ENCODE results near the gene MOV10L1. TPM values are rescaled to one million over a fixed set of nuclear protein-coding genes. Genes with fewer than 3 reads are reported as not detected.

MOV10L1 gene
- total and polyA plus RNA-seq, 2 donors (not counting 1 experiment from before 2014, with no cell fraction given): 0.03 to 0.83 TPM

GRCh38 chr22:50177537-50178470, 88.0 kb downstream of the MOV10L1 start:
- no peak overlapping the region for H3K27ac ChIP-seq (ENCODE audit: insufficient read depth, low read length)
- peaks cover 3% of the 10 kb centered on the region for H3K27me3 ChIP-seq (ENCODE audit: control insufficient read depth, insufficient read depth, low read length)
- H3K36me3 ChIP-seq (ENCODE audit: control insufficient read depth, insufficient read depth, low read length): no peaks in the 10 kb centered on the region
- no peak overlapping the region for H3K9ac ChIP-seq (ENCODE audit: insufficient read depth, low read length)
- no peaks in the 10 kb centered on the region for H4K20me1 ChIP-seq (ENCODE audit: control insufficient read depth, extremely low read depth, insufficient read depth, low read length)
- no peaks in the 10 kb centered on the region for H3K4me1 ChIP-seq (ENCODE audit: control insufficient read depth, extremely low read depth, insufficient read depth, low read length)
- no peaks in the 10 kb centered on the region for H3K9me3 ChIP-seq (ENCODE audit: control insufficient read depth, insufficient read depth, low read depth, low read length)
- no peak overlapping the region for H3K4me3 ChIP-seq (replicated peaks in 1 of 4; ENCODE audit: control extremely low read depth in 1 of 4, insufficient read depth in 1 of 4, low read depth in 3 of 4, low read length in 4 of 4)
- TF ChIP-seq CTCF (conservative IDR thresholded peaks at IDR 0.05 in 1 of 2, IDR thresholded peaks at IDR 0.05 in 1 of 2; ENCODE audit: low read depth in 1 of 2, low read length in 2 of 2) (no peak), EZH2 (IDR thresholded peaks at IDR 0.05; ENCODE audit: low read length, missing control alignments) (no peak)
- no peaks in the 10 kb centered on the region for H3K79me2 ChIP-seq (ENCODE audit: control insufficient read depth, insufficient read depth, low read length)
- H3K4me2 ChIP-seq (ENCODE audit: extremely low read depth, insufficient read depth, low read length): no peak overlapping the region
- H2AFZ ChIP-seq (ENCODE audit: low read length): no peak overlapping the region
- DNase-seq (ENCODE audit: low read depth in 2 of 2): no peak

GRCh38 chr22:50178471-50178864, 88.7 kb downstream of the MOV10L1 start:
- no peak for DNase-seq (ENCODE audit: low read depth in 2 of 2)

More at GRCh38 chr22:50178471-50178864, 88.7 kb downstream of the MOV10L1 start:
- TF ChIP-seq CTCF (conservative IDR thresholded peaks at IDR 0.05 in 1 of 2, IDR thresholded peaks at IDR 0.05 in 1 of 2; ENCODE audit: low read depth in 1 of 2, low read length in 2 of 2) (no peak), EZH2 (IDR thresholded peaks at IDR 0.05; ENCODE audit: low read length, missing control alignments) (no peak)
- H3K27ac ChIP-seq (ENCODE audit: insufficient read depth, low read length): no peak overlapping the region
- no peak overlapping the region for H3K9ac ChIP-seq (ENCODE audit: insufficient read depth, low read length)
- H3K4me1 ChIP-seq (ENCODE audit: control insufficient read depth, extremely low read depth, insufficient read depth, low read length): no peaks in the 10 kb centered on the region
- H3K9me3 ChIP-seq (ENCODE audit: control insufficient read depth, insufficient read depth, low read depth, low read length): no peaks in the 10 kb centered on the region
- no peak overlapping the region for H3K4me3 ChIP-seq (replicated peaks in 1 of 4; ENCODE audit: control extremely low read depth in 1 of 4, insufficient read depth in 1 of 4, low read depth in 3 of 4, low read length in 4 of 4)
- H3K27me3 ChIP-seq (ENCODE audit: control insufficient read depth, insufficient read depth, low read length): peaks cover 3% of the 10 kb centered on the region
- H3K4me2 ChIP-seq (ENCODE audit: extremely low read depth, insufficient read depth, low read length): no peak overlapping the region
- no peaks in the 10 kb centered on the region for H4K20me1 ChIP-seq (ENCODE audit: control insufficient read depth, extremely low read depth, insufficient read depth, low read length)
- H3K36me3 ChIP-seq (ENCODE audit: control insufficient read depth, insufficient read depth, low read length): no peaks in the 10 kb centered on the region
- no peak overlapping the region for H2AFZ ChIP-seq (ENCODE audit: low read length)
- H3K79me2 ChIP-seq (ENCODE audit: control insufficient read depth, insufficient read depth, low read length): no peaks in the 10 kb centered on the region

All from fibroblast of lung (primary cell).